ENCODE measurements around the gene PSMD14.
"Not testable (repeated sequence)": the region's sequence is repeated elsewhere in the genome, so short reads cannot be mapped to it uniquely, and the experiment has no call there.

The PSMD14 gene

GRCh38 chr2:161312996-161313395, 4.8 kb downstream of the PSMD14 start:
- H3K27ac Mint-ChIP-seq = no peak overlapping the region
- ATAC-seq (ENCODE audit: low read depth) = no peak
- H3K4me3 Mint-ChIP-seq = no peak overlapping the region
- H3K4me1 Mint-ChIP-seq = peaks cover 21% of the 10 kb centered on the region
- no peaks in the 10 kb centered on the region for H3K27me3 Mint-ChIP-seq
- H3K36me3 Mint-ChIP-seq = peaks cover 4% of the 10 kb centered on the region
- no peak for DNase-seq (ENCODE audit: low spot score in 2 of 2)
- H3K9me3 Mint-ChIP-seq = no peaks in the 10 kb centered on the region

- Mint-ChIP-seq H3K9me3 (no peaks in the 10 kb centered on the region), H3K4me3 (no peak overlapping the region)
Measured at GRCh38 chr2:161315380-161315779, 7.2 kb downstream of the PSMD14 start.

DNA sequence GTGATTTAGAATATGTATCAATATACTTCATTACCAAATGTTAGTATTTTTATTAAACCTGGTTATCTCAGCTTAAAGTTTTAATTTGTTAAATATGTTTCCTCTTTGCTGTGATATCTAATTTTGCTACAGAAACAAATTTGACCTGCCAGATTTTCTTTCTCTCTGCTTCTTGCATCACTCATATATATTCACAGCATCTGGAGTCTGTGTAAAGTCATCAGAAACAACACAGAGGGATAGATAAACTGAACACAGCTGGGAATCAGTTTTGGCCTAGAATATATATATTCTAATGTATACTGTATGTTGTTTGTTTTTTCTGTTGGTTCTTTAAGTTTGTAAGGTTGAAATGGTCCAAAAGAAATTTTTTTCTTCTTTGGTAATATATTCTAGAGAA, 8.5 kb downstream of the PSMD14 start:
- H3K9me3 Mint-ChIP-seq = no peaks in the 10 kb centered on the region
- no peaks in the 10 kb centered on the region for H3K27me3 Mint-ChIP-seq
- H3K4me3 Mint-ChIP-seq = no peak overlapping the region
- H3K36me3 Mint-ChIP-seq = peaks cover 6% of the 10 kb centered on the region
- H3K27ac Mint-ChIP-seq = no peak overlapping the region
- DNase-seq (ENCODE audit: low spot score in 2 of 2) = no peak
- H3K4me1 Mint-ChIP-seq = peaks cover 11% of the 10 kb centered on the region
- ATAC-seq (ENCODE audit: low read depth) = no peak

More at GRCh38 chr2:161315380-161315779, 7.2 kb downstream of the PSMD14 start:
- Mint-ChIP-seq H3K4me1 (peaks cover 11% of the 10 kb centered on the region), H3K27me3 (no peaks in the 10 kb centered on the region), H3K36me3 (peaks cover 4% of the 10 kb centered on the region), H3K27ac (no peak overlapping the region)
- ATAC-seq (ENCODE audit: low read depth) = no peak
- no peak for DNase-seq (ENCODE audit: low spot score in 2 of 2)

GRCh38 chr2:161321944-161322648, 13.9 kb downstream of the PSMD14 start:
- no peak overlapping the region for H3K27ac Mint-ChIP-seq
- no peaks in the 10 kb centered on the region for H3K9me3 Mint-ChIP-seq
- H3K4me3 Mint-ChIP-seq = no peak overlapping the region
- no peak for DNase-seq (ENCODE audit: low spot score in 2 of 2)
- peaks cover 4% of the 10 kb centered on the region for H3K4me1 Mint-ChIP-seq
- ATAC-seq (ENCODE audit: low read depth) = no peak
- no peaks in the 10 kb centered on the region for H3K27me3 Mint-ChIP-seq
- H3K36me3 Mint-ChIP-seq = peaks cover 28% of the 10 kb centered on the region

- DNase-seq (ENCODE audit: low spot score in 2 of 2) = no peak
Measured at GRCh38 chr2:161324876-161325275, 16.7 kb downstream of the PSMD14 start.

GRCh38 chr2:161327582-161327981, 19.4 kb downstream of the PSMD14 start:
- no peak overlapping the region for H3K4me3 Mint-ChIP-seq
- H3K4me1 Mint-ChIP-seq = peaks cover 2% of the 10 kb centered on the region
- DNase-seq (ENCODE audit: low spot score in 2 of 2) (no peak), ATAC-seq (ENCODE audit: low read depth) (no peak)
- no peak overlapping the region for H3K27ac Mint-ChIP-seq
- no peaks in the 10 kb centered on the region for H3K9me3 Mint-ChIP-seq
- no peaks in the 10 kb centered on the region for H3K27me3 Mint-ChIP-seq
- H3K36me3 Mint-ChIP-seq = peaks cover 22% of the 10 kb centered on the region

More at GRCh38 chr2:161324876-161325275, 16.7 kb downstream of the PSMD14 start:
- peaks cover 28% of the 10 kb centered on the region for H3K36me3 Mint-ChIP-seq
- H3K27me3 Mint-ChIP-seq = no peaks in the 10 kb centered on the region
- H3K27ac Mint-ChIP-seq = no peak overlapping the region
- ATAC-seq (ENCODE audit: low read depth) = no peak
- peaks cover 2% of the 10 kb centered on the region for H3K4me1 Mint-ChIP-seq
- no peaks in the 10 kb centered on the region for H3K9me3 Mint-ChIP-seq
- H3K4me3 Mint-ChIP-seq = no peak overlapping the region

DNA sequence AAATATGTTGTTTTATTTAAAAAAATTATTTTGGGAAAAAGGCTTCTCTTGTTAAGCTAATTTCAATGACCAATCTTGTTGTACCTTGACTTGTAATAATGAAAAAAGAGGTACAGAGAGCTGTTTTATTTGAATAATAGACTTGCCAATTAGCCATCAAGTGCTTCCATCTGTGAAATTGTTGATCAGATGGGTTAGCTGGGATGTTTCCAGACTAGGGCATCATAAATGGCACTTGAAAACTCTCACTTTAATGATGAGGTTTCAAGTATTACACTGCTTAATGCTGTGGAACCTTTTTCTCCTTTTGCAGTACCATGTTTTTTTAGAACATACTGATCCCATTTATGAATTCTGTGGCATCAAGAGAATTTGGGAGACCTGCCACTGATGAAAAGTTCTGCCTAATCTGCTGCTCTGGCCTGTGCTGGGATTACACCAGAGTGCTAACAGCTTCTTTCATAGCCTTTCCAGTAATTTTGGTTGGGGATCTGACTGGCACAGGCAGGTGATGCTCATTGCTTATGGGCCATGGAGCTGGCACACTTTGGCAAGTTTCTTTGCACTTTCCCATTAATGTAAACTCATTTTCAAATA, 24.2 kb downstream of the PSMD14 start:
- Mint-ChIP-seq H3K36me3 (peaks cover 5% of the 10 kb centered on the region), H3K27ac (no peak overlapping the region), H3K27me3 (no peaks in the 10 kb centered on the region), H3K9me3 (no peaks in the 10 kb centered on the region), H3K4me1 (peaks cover 5% of the 10 kb centered on the region), H3K4me3 (no peak overlapping the region)
- DNase-seq (ENCODE audit: low spot score in 2 of 2) (no peak), ATAC-seq (ENCODE audit: low read depth) (no peak)

GRCh38 chr2:161335626-161336025, 27.4 kb downstream of the PSMD14 start:
- H3K27ac Mint-ChIP-seq = no peak overlapping the region
- no peaks in the 10 kb centered on the region for H3K27me3 Mint-ChIP-seq
- ATAC-seq (ENCODE audit: low read depth) (no peak), DNase-seq (ENCODE audit: low spot score in 2 of 2) (no peak)
- peaks cover 12% of the 10 kb centered on the region for H3K36me3 Mint-ChIP-seq
- H3K4me3 Mint-ChIP-seq = no peak overlapping the region
- H3K9me3 Mint-ChIP-seq = peaks cover 2% of the 10 kb centered on the region
- H3K4me1 Mint-ChIP-seq = peaks cover 11% of the 10 kb centered on the region

- Mint-ChIP-seq H3K27me3 (no peaks in the 10 kb centered on the region), H3K36me3 (peaks cover 19% of the 10 kb centered on the region)
Measured at GRCh38 chr2:161337247-161337646, 29.0 kb downstream of the PSMD14 start.

GRCh38 chr2:161339532-161339931, 31.3 kb downstream of the PSMD14 start:
- not testable (repeated sequence) for ATAC-seq (ENCODE audit: low read depth); H3K27me3 Mint-ChIP-seq; H3K27ac Mint-ChIP-seq; DNase-seq (ENCODE audit: low spot score in 2 of 2); H3K4me3 Mint-ChIP-seq
- Mint-ChIP-seq H3K9me3 (peaks cover 11% of the 10 kb centered on the region), H3K36me3 (peaks cover 25% of the 10 kb centered on the region), H3K4me1 (peaks cover 12% of the 10 kb centered on the region)

More at GRCh38 chr2:161337247-161337646, 29.0 kb downstream of the PSMD14 start:
- no peak overlapping the region for H3K27ac Mint-ChIP-seq
- no peak for DNase-seq (ENCODE audit: low spot score in 2 of 2)
- H3K4me1 Mint-ChIP-seq = peaks cover 11% of the 10 kb centered on the region
- peaks cover 5% of the 10 kb centered on the region for H3K9me3 Mint-ChIP-seq
- no peak for ATAC-seq (ENCODE audit: low read depth)
- H3K4me3 Mint-ChIP-seq = no peak overlapping the region

- not testable (repeated sequence) for DNase-seq (ENCODE audit: low spot score in 2 of 2); H3K4me3 Mint-ChIP-seq; H3K27me3 Mint-ChIP-seq; ATAC-seq (ENCODE audit: low read depth); H3K27ac Mint-ChIP-seq; H3K4me1 Mint-ChIP-seq
- H3K9me3 Mint-ChIP-seq = peaks cover 11% of the 10 kb centered on the region
- H3K36me3 Mint-ChIP-seq = peaks cover 36% of the 10 kb centered on the region
Measured at GRCh38 chr2:161340930-161341413, 32.7 kb downstream of the PSMD14 start.

DNA sequence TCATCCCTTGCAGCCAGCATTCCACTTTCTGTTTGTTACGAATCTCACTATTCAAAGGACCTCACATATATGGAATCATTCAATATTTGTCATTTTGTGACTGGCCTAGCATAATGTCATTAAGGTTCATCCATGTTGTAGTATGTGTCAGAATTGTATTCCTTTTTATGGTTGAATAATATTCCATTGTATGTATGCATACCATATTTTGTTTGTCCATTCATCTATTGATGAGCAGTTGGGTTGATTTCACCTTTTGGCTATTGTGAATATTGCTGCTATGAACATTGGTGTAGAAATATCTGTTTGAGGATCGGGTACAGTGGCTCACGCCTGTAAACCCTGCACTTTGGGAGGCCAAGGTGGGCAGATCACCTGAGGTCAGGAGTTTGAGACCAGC, 35.0 kb downstream of the PSMD14 start:
- no peak overlapping the region for H3K27ac Mint-ChIP-seq
- no peaks in the 10 kb centered on the region for H3K27me3 Mint-ChIP-seq
- H3K9me3 Mint-ChIP-seq = peaks cover 11% of the 10 kb centered on the region
- no peak for DNase-seq (ENCODE audit: low spot score in 2 of 2)
- no peak for ATAC-seq (ENCODE audit: low read depth)
- peaks cover 47% of the 10 kb centered on the region for H3K36me3 Mint-ChIP-seq
- peaks cover 12% of the 10 kb centered on the region for H3K4me1 Mint-ChIP-seq
- H3K4me3 Mint-ChIP-seq = no peak overlapping the region

DNA sequence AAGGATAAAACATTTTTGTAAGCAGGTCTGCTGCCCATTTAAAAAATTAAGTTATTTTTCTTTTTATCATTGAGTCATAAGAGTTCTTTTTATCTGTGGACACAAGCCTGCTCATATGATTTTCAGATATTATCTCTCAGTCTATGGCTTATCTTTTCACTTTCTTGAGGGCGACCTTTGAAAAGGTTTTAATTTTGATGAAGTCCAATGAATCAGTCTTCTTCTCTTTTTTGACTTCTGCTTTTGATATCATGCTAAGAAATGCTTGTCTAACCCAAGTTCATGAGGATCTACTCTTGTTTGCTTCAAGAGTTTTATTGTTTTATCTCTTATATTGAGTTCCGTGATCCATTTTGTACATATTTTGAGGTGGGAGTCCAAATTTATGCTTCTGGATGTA, 36.5 kb downstream of the PSMD14 start:
- ATAC-seq (ENCODE audit: low read depth) (no peak), DNase-seq (ENCODE audit: low spot score in 2 of 2) (no peak)
- peaks cover 9% of the 10 kb centered on the region for H3K9me3 Mint-ChIP-seq
- peaks cover 49% of the 10 kb centered on the region for H3K36me3 Mint-ChIP-seq
- H3K4me3 Mint-ChIP-seq = no peak overlapping the region
- H3K27me3 Mint-ChIP-seq = no peaks in the 10 kb centered on the region
- H3K4me1 Mint-ChIP-seq = peaks cover 13% of the 10 kb centered on the region
- no peak overlapping the region for H3K27ac Mint-ChIP-seq

DNA sequence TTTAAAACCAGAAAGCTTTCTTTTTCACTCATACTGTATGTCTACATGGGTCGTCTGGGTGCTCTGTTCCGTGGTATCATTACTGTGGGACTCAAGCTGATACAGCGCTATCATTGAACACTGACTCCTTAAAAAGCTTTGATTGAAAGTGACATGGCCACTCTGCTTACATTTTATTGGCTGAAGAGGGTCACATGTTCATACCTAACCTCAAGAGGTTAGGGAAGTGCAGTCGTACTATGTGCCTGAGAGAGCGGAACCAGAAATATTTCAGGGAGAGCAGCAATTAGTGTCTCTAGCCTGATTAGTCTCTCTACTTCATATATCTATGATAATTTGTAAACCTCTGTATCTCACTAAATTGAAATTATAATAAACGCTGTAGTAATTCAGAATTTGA, 43.5 kb downstream of the PSMD14 start:
- Mint-ChIP-seq H3K4me1 (peaks cover 29% of the 10 kb centered on the region), H3K27me3 (no peaks in the 10 kb centered on the region), H3K4me3 (no peak overlapping the region), H3K36me3 (peaks cover 21% of the 10 kb centered on the region), H3K27ac (peak overlapping the region; percentile 15), H3K9me3 (peaks cover 3% of the 10 kb centered on the region)
- no peak for DNase-seq (ENCODE audit: low spot score in 2 of 2)
- no peak for ATAC-seq (ENCODE audit: low read depth)

All from memory B cell (primary cell).